Ecto neural progenitor cell (in vitro differentiated cells): Measurements from ENCODE around the gene SLC39A11.

ENCODE experiments used
- DNase-seq: peaks from one replicate; pipeline ENCODE4 v3.0.0-alpha.2; 2018; ENCODE audit warnings: low spot score

The SLC39A11 gene

DNA sequence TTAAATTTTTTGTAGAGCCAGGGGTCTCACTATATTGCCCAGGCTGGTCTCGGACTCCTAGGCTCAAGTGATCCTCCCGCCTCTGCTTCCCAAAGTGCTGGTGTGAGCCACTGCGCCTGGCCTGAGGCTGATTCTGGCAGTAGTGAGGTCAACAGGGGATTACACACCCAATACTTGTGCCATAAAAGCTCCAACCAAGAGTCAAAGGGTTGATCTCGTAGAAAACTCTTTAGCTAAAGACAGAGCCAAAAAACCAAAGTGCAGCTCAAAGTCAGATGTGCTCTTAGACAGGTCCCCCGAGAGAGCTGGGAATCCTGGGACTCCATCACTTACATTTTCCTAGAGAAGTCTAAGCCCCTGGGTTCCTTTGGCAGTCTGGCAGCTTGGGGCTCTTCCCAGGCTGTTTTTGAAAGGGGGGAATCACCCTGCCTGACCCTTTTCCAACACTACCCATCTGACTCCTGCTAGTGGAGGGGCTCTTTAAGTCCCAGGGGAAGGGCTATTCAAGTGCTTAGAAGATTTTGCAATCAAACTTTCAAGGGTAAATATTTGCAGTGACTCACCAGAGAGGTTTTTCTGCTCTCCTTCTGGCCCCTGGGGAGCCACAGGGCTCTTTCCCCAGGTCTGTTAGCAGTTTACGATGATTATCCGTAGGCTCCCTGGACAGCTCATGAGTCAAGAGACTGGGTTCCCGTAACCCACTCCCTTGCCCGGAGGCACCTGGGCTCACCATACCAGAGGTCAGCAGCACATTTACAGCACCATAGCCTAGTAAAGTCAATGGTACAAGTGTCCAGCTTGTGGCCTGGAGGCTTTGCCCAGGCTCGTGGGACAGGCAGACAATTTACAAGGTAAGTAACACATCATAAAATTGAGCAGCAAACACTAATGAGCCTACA lies 408.7 kb downstream of the SLC39A11 start:
- DNase-seq = no peak

DNA sequence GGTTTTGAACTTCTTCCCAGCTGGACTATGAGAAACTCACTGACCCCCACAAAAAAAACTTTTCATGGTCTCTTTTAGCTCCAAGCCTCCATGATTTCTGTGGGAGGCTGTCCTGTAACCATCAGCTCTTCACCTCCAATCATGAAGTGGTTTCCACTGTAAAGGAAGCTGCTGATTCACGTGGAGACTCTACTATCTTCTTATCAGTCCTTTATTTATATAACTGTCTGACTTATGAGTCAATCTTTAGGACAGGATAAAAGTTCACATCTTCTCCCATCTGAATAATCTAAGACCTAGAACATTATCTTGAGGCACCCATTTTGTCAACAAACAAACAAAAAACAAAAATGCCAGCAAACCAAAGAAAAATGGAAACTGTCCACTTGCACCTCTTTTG lies 409.9 kb downstream of the SLC39A11 start:
- DNase-seq = no peak

DNA sequence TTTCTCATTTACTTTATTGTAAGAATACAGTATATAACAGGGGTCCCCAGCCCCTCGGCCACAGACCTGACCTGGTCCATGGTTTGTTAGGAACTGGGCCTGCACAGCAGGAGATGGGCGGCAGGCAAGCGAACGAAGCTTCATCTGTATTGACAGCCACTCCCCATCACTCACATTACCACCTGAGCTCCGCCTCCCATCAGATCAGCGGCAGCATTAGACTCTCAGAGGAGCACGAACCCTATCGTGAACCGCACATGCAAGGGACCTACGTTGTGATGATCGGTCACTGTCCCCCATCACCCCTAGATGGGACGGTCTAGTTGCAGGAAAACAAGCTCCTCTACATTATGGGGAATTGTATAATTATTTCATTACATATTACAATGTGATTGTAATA lies 410.6 kb downstream of the SLC39A11 start:
- no peak for DNase-seq

GRCh38 chr17:72677714-72678390 lies 414.6 kb downstream of the SLC39A11 start:
- no peak for DNase-seq

DNA sequence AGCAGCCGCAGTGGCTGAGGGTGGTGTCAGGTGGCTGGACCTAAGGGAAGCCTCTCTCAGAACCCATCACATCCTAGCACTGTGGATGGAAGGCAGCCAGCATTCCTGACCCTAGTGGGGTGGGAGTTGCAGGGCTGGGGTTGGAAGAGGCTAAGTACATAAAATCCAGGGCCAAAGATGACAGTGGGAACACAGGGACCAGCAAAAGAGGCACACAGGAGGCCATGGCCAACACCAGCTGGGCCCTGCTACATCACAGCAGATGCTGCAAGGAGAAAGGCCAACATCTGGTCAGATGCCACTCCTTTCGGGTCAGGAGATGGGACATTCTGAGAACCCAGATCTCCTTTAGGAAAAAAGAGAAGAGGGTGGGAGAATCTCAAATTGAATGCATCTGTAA lies 415.4 kb downstream of the SLC39A11 start:
- no peak for DNase-seq

GRCh38 chr17:72672729-72673128 lies 419.8 kb downstream of the SLC39A11 start:
- no peak for DNase-seq

- no peak for DNase-seq
Measured at GRCh38 chr17:72671016-72671415, 421.5 kb downstream of the SLC39A11 start.

GRCh38 chr17:72667096-72668063 lies 425.1 kb downstream of the SLC39A11 start:
- no peak for DNase-seq

DNA sequence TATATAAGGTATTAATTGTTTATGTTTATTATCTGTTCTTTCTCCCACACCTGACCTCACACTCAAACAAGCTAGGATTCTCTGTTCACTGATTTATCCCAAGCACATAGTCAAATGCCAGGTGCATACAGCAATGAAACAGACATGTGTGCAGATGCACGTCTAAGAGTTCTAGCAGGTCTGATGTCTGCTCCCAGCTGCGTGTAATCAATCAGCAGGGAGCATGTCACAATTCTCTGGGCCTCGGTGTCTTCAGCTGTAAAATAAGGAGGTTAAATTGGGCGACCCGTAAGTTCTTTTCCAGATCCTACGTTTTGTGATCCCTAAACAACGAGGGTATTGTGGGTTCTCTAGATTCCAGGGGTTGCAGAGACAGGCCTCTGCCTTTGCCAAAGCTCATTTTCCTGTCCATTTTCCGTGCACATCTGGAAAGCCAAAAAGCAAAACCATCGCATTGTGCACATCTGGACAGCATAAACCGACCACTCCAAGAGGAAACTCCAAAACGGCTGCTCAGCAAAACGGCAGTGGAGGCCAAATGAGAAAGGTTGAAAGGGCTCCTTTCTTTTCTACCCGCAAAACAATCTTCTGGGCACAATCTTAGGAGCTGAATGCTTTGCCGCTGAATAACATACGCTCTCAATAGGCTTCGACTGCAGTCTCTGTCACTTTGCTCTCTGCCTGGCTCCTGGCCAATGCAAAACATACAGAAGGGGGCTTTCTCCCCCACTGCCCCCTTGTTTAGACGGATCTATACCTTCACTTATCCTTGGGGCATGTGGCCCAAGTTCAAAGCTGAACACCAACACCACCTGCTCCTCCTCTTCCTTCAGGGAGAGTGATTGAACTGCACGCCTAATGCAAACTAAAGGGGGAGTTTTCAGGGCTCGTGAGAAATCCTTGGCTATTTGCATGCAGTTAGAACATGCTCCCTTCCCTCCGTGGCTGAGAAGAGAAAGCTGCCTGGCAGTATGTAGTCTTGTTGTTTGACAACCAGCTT lies 426.3 kb downstream of the SLC39A11 start:
- DNase-seq = no peak

- no peak for DNase-seq
Measured at GRCh38 chr17:72662827-72663190, 429.7 kb downstream of the SLC39A11 start.

- DNase-seq = no peak
Measured at GRCh38 chr17:72661945-72662826, 430.3 kb downstream of the SLC39A11 start.

DNA sequence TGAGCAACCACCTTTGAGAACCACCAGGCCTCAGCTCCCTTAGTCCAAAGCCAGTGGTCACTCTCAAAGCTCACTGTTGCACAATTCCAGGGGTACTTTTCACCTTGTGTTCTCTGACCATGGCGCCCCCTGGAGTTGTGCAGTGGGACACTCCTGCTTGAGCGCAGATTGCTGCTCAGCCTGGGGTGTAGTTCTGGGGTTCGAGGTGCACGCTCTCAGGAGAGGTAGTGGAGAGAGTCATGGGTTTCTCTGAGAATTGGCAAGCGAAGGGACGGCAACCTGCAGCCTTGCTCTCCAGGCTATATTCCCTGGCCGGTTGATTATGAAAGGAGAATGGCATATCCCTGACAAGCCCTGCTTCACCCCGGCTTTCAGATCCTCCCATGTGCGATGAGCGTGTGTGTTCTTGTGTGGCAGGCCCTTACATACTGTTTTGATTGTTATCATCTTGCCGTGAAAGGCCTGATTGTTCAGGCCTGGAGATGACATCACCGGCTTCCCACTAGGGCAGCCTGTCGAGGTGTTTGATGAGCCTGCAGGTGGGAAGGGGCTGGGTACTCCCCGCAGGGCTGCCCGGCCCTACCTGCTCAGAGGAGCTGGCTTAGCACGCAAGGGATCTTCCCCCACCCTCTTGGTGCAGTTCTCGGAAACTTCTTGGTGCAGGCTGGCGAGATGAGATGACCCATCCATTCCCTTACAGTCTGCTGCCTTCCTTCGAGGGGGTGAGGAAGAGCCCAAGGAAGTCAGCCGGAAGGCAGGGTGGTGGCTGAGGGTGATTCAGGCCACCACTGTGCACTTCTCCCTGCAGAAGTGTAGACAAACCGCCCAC lies 431.2 kb downstream of the SLC39A11 start:
- no peak for DNase-seq

DNA sequence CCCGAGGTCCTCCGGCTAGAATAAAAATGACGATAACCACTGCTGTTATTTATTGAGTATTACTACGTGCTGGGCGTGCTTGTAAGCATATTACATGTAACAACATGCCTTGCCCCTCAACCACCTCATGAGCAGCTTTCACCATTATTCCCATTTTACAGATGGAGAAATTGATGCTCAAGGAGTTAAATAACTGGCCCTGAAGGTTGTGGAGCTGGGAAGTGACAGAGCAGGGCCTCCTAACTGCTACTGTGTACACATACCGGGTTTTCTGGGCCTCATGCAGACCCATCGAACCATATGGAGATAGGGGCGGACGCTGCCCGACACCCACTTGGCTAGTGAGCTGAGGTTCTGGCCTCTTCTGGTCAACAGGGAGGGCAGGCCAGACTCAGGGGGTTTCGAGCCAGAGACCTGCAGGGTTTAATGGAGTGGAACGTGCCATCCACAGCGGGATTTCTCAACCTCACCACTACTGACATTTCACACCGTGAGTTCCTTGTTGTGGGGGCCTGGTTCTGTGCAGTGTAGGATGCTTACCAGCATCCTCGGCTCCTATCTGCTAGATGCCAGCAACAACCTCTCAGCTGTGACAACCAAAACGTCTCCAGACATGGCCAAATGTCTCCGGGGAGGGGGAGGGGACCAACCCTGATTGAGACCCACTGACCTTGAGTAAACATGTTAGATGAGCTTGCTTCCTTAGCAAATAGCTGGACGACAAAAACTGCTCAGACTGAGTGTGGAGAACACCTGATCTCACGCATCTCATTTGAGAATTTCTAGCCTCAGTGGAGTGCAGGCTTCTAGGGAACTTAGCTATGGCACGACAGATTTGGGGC lies 432.0 kb downstream of the SLC39A11 start:
- DNase-seq = no peak

- DNase-seq = no peak
Measured at GRCh38 chr17:72659811-72660210, 432.7 kb downstream of the SLC39A11 start.

DNA sequence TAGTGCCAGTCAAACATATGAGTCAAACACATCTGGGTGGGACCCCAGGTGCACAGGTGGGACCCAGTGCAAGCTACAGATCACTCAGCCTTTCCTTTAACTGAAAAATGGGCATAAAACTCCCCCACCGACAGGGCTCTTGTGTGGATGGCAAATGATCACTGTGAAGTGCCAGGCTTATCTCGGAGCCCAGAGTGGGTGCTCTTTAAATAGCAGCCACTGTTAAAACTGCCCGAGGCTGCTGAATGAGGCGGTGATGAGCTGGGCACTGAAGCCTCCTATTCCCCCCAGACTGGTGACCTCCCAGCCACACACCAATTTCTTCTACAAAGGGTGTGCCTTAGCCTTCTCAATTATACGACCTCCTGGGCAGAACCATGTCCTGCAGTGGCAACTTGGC lies 433.8 kb downstream of the SLC39A11 start:
- DNase-seq = no peak

DNA sequence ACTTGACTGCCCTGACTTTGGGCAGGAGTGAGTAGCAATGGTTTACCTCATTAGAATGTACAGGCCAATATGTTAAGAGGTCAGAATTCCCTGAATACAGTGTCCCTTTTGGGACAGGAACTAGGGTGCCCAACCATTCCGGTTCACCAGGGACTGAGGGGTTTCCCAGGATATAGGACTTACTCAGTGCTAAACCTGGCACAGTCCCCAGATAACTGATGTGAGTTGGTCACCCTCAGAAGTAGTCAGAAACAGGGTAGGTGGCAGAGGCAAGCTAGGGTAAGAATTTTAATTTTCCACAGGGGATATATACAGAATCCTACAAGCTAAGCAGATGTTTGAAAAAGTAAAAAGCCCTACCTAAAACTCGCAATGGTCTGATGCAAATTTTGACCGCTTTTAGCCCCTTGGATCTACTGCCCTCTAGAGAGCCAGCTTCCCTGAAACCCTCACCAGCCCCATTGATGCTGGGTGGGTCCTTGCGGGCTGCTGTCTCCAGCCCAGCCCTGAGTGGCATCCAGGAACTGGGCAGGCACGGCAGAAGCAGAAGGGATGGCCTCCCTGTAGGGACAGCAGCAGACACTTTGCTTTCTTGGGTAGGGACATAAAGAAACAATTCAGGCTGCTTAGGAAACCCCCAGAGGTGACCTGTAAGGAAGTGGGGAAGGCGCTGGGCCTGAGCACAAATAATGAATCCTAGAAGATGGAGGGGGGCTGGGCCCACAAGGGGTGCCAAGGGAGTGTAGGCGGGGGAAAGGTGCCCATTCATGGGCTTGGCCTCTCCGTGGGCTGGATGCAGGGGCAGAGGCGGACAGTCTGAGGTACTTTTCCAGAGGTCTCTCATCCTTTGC lies 434.8 kb downstream of the SLC39A11 start:
- no peak for DNase-seq

DNA sequence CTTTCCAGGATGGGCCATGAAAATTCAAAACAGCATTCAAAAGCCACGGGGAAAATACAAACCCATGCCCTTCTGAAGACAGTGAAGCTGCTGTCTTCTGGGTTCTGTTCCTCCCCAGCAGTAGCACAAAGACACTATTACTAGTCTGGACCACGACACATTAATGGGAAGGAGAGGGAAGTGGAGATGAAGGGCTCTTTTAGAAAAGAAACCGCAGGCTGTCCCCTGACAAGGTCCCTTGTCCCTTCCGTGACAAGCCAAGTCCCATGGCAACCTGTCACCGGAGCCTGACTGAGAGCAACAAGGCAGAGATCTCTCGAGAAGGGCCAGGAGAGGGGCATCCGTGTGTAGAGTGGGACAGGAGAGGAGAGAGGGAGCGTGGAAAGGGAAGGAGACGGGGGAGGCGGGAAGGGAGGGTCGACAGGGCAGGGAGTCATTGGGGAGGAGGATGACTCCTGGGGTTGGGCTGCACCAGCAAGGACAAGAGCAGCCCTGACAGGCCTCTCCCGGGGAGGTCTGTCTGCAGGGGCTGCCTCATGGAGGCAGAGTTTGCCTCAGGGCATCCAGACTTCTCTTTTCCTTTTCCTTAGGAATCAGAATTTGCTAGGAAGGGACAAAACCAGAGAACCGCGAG lies 436.2 kb downstream of the SLC39A11 start:
- DNase-seq = no peak
